CD8-positive, alpha-beta memory T cell (primary cell): ENCODE results near the gene KLC3. TPM values are rescaled to one million over a fixed set of nuclear protein-coding genes. Genes with fewer than 3 reads are reported as not detected.

Experiments used
- CTCF ChIA-PET: fragments of 350-600 bp; sonication (Branson Sonifier 250); formaldehyde crosslinking; loops from one replicate; lab custom pipeline; 2021; ENCODE audit warnings: antibody characterized with exemption; lab: Charles Lee
- POLR2A ChIA-PET: fragments of 350-600 bp; sonication (Branson Sonifier 250); formaldehyde crosslinking; loops from one replicate; lab custom pipeline; 2021; ENCODE audit warnings: antibody characterized with exemption; lab: Charles Lee
- DNase-seq, 5 donors: peaks; one replicate each; pipeline versions ENCODE4 v3.0.0 to v3.0.0-alpha.2; 2020 to 2022; ENCODE audit warnings: mixed read lengths in 1 of 5
- H3K27ac ChIP-seq: one replicate; pipeline ENCODE4 v1.7.0; 2013; ENCODE audit warnings: low read depth, mild to moderate bottlenecking, low read length, moderate library complexity
- H3K27me3 ChIP-seq: 2 replicates; pipeline ENCODE4 v1.7.0; 2013; ENCODE audit warnings: low read length, mild to moderate bottlenecking; ENCODE audit not compliant: insufficient read depth, poor library complexity, severe bottlenecking
- H3K36me3 ChIP-seq: 2 replicates; pipeline ENCODE4 v1.7.0; 2013; ENCODE audit warnings: mild to moderate bottlenecking, low read length, moderate library complexity; ENCODE audit not compliant: insufficient read depth
- H3K4me1 ChIP-seq: 2 replicates; pipeline ENCODE4 v1.7.0; 2013; ENCODE audit warnings: mild to moderate bottlenecking, low read length, moderate library complexity; ENCODE audit not compliant: insufficient read depth
- H3K4me3 ChIP-seq: 2 replicates; pipeline ENCODE4 v1.7.0; 2013; ENCODE audit warnings: mild to moderate bottlenecking, low read length
- H3K9me3 ChIP-seq: 2 replicates; pipeline ENCODE4 v1.7.0; 2013; ENCODE audit warnings: mild to moderate bottlenecking, low read length
- H3K27ac Mint-ChIP-seq, 8 donors: one replicate each; pipeline ENCODE4 v1.8.0; 2020 to 2021; ENCODE audit warnings: mixed read lengths in 8 of 8, mild to moderate bottlenecking in 6 of 8, inconsistent platforms in 3 of 8, moderate library complexity in 3 of 8
- H3K27me3 Mint-ChIP-seq, 2 donors: one replicate each; pipeline ENCODE4 v1.8.0; 2020 to 2021; ENCODE audit warnings: mixed read lengths in 2 of 2, mild to moderate bottlenecking in 1 of 2, moderate library complexity in 1 of 2
- H3K36me3 Mint-ChIP-seq, 3 donors: one replicate each; pipeline ENCODE4 v1.8.0; 2020 to 2021; ENCODE audit warnings: mixed read lengths in 3 of 3, inconsistent platforms in 1 of 3, mild to moderate bottlenecking in 1 of 3
- H3K4me1 Mint-ChIP-seq, 3 donors: one replicate each; pipeline ENCODE4 v1.8.0; 2020 to 2021; ENCODE audit warnings: mixed read lengths in 3 of 3, inconsistent platforms in 1 of 3, mild to moderate bottlenecking in 1 of 3
- H3K4me3 Mint-ChIP-seq, 7 donors: one replicate each; pipeline ENCODE4 v1.8.0; 2020 to 2021; ENCODE audit warnings: mixed read lengths in 7 of 7, mild to moderate bottlenecking in 6 of 7, moderate library complexity in 4 of 7, inconsistent platforms in 2 of 7
- H3K9me3 Mint-ChIP-seq, 5 donors: one replicate each; pipeline ENCODE4 v1.8.0; 2020 to 2022; ENCODE audit warnings: mixed read lengths in 5 of 5, mild to moderate bottlenecking in 3 of 5, moderate library complexity in 2 of 5, inconsistent platforms in 1 of 5
- polyA plus RNA-seq: library from polyadenylated mRNA; unstranded; fragments of 300-500 nt; fragmentation: Illumina TruSeq; gene quantifications from one replicate; pipeline ENCODE4 v1.2.3, GENCODE V29; 2021
- total RNA-seq, 2 experiments: library from RNA; stranded (reverse); gene quantifications; one replicate each; pipeline ENCODE4 v1.2.3, GENCODE V29; 2021

Gene KLC3
- total and polyA plus RNA-seq, 3 experiments from 2014 or later = not detected

- POLR2A ChIA-PET = no interaction called here
- CTCF ChIA-PET = no interaction called here
- Histone ChIP-seq H3K4me3 (no peak overlapping the region), H3K36me3 (no peaks in the 10 kb centered on the region), H3K9me3 (no peaks in the 10 kb centered on the region), H3K27me3 (peaks cover 2% of the 10 kb centered on the region), H3K4me1 (peaks cover 5% of the 10 kb centered on the region), H3K27ac (no peak overlapping the region)
- H3K36me3 Mint-ChIP-seq = peaks cover 0 to 5% (median 0%) of the 10 kb centered on the region in 3 donors
- no peak overlapping the region for H3K27ac Mint-ChIP-seq
- H3K4me3 Mint-ChIP-seq = no peak overlapping the region
- no peak for DNase-seq
- peaks cover 21 to 24% of the 10 kb centered on the region in 2 donors for H3K27me3 Mint-ChIP-seq
- H3K4me1 Mint-ChIP-seq = peaks cover 5 to 12% (median 7%) of the 10 kb centered on the region in 3 donors
- H3K9me3 Mint-ChIP-seq = no peaks in the 10 kb centered on the region
Observed at GRCh38 chr19:45395821-45396617, 55.5 kb downstream of the KLC3 start.

DNA sequence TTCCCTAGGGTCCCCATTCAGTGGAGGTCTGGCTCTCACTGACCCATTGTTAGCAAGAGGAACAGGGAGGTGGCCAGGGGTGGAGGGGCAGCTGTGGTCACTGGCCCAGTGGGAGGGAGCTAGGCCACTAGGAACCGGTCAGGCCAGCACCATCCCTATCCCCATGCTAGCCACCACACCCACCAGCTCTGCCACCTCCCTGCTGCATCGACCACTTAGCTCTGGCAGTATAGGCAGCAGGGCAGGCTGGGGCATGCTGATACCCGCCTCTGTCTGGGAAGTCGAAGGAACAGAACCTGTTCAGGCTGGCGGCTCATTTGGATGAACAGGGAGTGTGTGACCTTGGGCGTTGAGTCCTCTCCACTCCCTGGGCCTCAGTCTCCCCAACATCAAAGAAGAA is 59.6 kb downstream of the KLC3 start:
- ChIA-PET POLR2A (interaction anchor here (0.6 kb wide), 1 partner anchor 23 kb away, joined by 3 read pairs; no protein-coding TSS in a partner anchor), CTCF (no interaction called here)
- Histone ChIP-seq H3K4me1 (peaks cover 20% of the 10 kb centered on the region), H3K36me3 (no peaks in the 10 kb centered on the region), H3K4me3 (no peak overlapping the region), H3K9me3 (no peaks in the 10 kb centered on the region), H3K27me3 (peaks cover 28% of the 10 kb centered on the region), H3K27ac (no peak overlapping the region)
- peaks cover 0 to 5% (median 0%) of the 10 kb centered on the region in 3 donors for H3K36me3 Mint-ChIP-seq
- peaks cover 46 to 55% of the 10 kb centered on the region in 2 donors for H3K27me3 Mint-ChIP-seq
- H3K27ac Mint-ChIP-seq = no peak overlapping the region
- H3K4me3 Mint-ChIP-seq = no peak overlapping the region
- no peak for DNase-seq
- H3K9me3 Mint-ChIP-seq = no peaks in the 10 kb centered on the region
- peaks cover 15 to 35% (median 17%) of the 10 kb centered on the region in 3 donors for H3K4me1 Mint-ChIP-seq

Other genes with a start within 250 kb of the KLC3 start
- 10 to 100 TPM; 17.8 to 18.3 TPM for gene PPP1R37, start 247.6 kb upstream of the KLC3 start, total RNA-seq
- 0.79 TPM for gene PPP1R37, start 247.6 kb upstream of the KLC3 start, polyA plus RNA-seq
- under 1 TPM; 0.13 to 0.18 TPM for gene NKPD1, start 179.8 kb upstream of the KLC3 start, total RNA-seq
- 0.20 TPM for gene NKPD1, start 179.8 kb upstream of the KLC3 start, polyA plus RNA-seq
- 10 to 100 TPM; 22.7 to 24.3 TPM for gene TRAPPC6A, start 162.5 kb upstream of the KLC3 start, total RNA-seq
- gene TRAPPC6A, start 162.5 kb upstream of the KLC3 start, polyA plus RNA-seq = 151 TPM
- 10 to 100 TPM; 12.4 TPM for gene BLOC1S3, start 162.0 kb upstream of the KLC3 start, total RNA-seq
- 19.9 TPM for gene BLOC1S3, start 162.0 kb upstream of the KLC3 start, polyA plus RNA-seq
- gene EXOC3L2, start 95.3 kb upstream of the KLC3 start, total RNA-seq = not detected
- gene EXOC3L2, start 95.3 kb upstream of the KLC3 start, polyA plus RNA-seq = not detected
- gene MARK4, start 89.5 kb upstream of the KLC3 start, total RNA-seq = 10 to 100 TPM; 20.2 to 21.2 TPM
- gene MARK4, start 89.5 kb upstream of the KLC3 start, polyA plus RNA-seq = 2.6 TPM
- not detected for gene CKM, start 17.9 kb upstream of the KLC3 start, total RNA-seq
- 0.13 TPM for gene CKM, start 17.9 kb upstream of the KLC3 start, polyA plus RNA-seq
- 10 to 100 TPM; 22.0 to 23.9 TPM for gene ERCC2, start 29.8 kb downstream of the KLC3 start, total RNA-seq
- 7.8 TPM for gene ERCC2, start 29.8 kb downstream of the KLC3 start, polyA plus RNA-seq
- gene PPP1R13L, start 64.3 kb downstream of the KLC3 start, total RNA-seq = 1 to 10 TPM; 3.9 to 4.3 TPM
- gene PPP1R13L, start 64.3 kb downstream of the KLC3 start, polyA plus RNA-seq = 0.83 TPM
- 10 to 100 TPM; 26.5 to 27.4 TPM for gene POLR1G, start 65.9 kb downstream of the KLC3 start, total RNA-seq
- 2.2 TPM for gene POLR1G, start 65.9 kb downstream of the KLC3 start, polyA plus RNA-seq
- gene ERCC1, start 83.2 kb downstream of the KLC3 start, total RNA-seq = 10 to 100 TPM; 75.7 to 82.6 TPM
- 47.5 TPM for gene ERCC1, start 83.2 kb downstream of the KLC3 start, polyA plus RNA-seq
- gene FOSB, start 127.2 kb downstream of the KLC3 start, total RNA-seq = 10 to 100 TPM; 21.6 to 22.1 TPM
- gene FOSB, start 127.2 kb downstream of the KLC3 start, polyA plus RNA-seq = 48.2 TPM
- gene RTN2, start 156.3 kb downstream of the KLC3 start, total RNA-seq = 1 to 10 TPM; 2.7 to 3.7 TPM
- gene RTN2, start 156.3 kb downstream of the KLC3 start, polyA plus RNA-seq = 0.71 TPM
- 1 to 10 TPM; 2.5 to 3.3 TPM for gene PPM1N, start 157.7 kb downstream of the KLC3 start, total RNA-seq
- gene PPM1N, start 157.7 kb downstream of the KLC3 start, polyA plus RNA-seq = 4.6 TPM
- gene VASP, start 166.7 kb downstream of the KLC3 start, total RNA-seq = 100 to 1,000 TPM; 154 to 170 TPM
- gene VASP, start 166.7 kb downstream of the KLC3 start, polyA plus RNA-seq = 61.8 TPM
- gene OPA3, start 244.1 kb downstream of the KLC3 start, total RNA-seq = 10 to 100 TPM; 14.2 to 17.5 TPM
- gene OPA3, start 244.1 kb downstream of the KLC3 start, polyA plus RNA-seq = 18.1 TPM